GM12801 (cell line): Measurements from ENCODE around the gene FHOD3.

Source experiments
- TF ChIP-seq, protein P1 (sequence below): IDR thresholded peaks from one replicate; pipeline ENCODE4 v1.5.1; 2011; ENCODE audit warnings: control low read depth; ENCODE audit not compliant: insufficient read length; ENCODE audit errors: extremely low read depth

FHOD3 gene

DNA sequence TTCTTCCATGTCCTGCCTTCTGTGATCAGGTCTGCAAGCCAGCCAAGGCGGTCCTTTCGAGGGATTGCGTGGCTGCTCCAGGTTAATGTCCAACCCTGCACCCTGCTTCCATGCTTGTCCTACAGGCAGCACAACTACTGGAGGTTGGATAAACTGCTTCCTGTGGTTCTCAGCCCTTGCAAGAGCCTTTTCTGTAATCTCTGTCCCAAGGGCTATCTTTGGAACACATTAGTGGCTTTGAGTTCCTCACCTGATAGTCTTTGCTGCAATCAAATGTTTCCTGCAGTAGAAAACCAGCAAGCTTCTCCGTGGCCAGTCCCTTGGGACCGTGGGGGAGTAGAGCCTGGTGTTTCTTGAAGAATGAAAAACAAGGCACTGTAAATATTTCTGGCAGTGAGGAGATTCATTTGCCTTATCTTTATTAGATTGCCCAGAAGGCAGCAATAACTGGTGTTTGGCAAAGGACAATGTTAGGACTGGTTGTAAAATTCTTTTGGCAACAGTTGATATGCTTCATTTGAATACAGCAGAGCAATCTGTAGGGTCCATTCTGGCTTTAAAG lies 214.4 kb downstream of the FHOD3 start:
- TF ChIP-seq, protein P1, sequence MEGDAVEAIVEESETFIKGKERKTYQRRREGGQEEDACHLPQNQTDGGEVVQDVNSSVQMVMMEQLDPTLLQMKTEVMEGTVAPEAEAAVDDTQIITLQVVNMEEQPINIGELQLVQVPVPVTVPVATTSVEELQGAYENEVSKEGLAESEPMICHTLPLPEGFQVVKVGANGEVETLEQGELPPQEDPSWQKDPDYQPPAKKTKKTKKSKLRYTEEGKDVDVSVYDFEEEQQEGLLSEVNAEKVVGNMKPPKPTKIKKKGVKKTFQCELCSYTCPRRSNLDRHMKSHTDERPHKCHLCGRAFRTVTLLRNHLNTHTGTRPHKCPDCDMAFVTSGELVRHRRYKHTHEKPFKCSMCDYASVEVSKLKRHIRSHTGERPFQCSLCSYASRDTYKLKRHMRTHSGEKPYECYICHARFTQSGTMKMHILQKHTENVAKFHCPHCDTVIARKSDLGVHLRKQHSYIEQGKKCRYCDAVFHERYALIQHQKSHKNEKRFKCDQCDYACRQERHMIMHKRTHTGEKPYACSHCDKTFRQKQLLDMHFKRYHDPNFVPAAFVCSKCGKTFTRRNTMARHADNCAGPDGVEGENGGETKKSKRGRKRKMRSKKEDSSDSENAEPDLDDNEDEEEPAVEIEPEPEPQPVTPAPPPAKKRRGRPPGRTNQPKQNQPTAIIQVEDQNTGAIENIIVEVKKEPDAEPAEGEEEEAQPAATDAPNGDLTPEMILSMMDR, result no peak

DNA sequence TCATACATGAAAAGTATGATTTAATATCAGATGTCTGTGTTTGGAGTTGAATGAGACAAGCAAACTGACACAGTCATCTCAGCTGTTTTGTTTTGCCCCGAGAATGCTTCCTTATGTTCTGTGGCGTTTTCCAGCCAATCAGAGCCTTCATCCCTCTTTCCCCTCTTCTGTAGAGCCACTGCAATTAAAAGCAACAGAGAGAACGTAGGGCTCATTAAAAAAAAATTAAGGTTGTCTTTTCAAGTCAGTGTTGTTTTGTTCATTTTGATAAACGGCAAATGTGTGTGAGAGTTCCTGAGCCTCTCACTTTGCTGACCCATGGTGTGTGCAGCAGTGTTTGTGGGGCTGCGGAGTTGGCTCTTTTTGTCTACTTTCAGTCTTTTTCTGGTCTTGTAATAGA lies 216.0 kb downstream of the FHOD3 start:
- TF ChIP-seq, protein P1, result no peak

DNA sequence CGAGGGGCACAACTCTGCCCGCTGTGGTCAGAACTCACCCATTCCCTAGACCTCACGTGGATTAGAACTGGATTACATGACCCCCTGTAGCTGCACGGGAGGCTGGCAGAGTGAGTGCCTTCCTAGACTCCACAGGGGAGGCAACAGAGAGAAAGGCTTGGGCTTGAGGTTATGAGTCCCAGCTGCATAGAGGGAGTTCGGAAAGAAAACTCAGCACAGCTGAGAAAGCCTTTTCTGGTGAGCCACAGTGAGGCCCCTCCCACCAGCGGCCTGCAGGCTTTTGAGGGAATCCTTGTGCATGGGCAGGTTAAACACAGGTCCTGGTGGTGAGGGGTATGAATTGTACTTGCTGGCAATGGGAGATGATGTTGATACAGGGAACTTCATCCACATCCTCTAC lies 217.3 kb downstream of the FHOD3 start:
- TF ChIP-seq, protein P1, result no peak

DNA sequence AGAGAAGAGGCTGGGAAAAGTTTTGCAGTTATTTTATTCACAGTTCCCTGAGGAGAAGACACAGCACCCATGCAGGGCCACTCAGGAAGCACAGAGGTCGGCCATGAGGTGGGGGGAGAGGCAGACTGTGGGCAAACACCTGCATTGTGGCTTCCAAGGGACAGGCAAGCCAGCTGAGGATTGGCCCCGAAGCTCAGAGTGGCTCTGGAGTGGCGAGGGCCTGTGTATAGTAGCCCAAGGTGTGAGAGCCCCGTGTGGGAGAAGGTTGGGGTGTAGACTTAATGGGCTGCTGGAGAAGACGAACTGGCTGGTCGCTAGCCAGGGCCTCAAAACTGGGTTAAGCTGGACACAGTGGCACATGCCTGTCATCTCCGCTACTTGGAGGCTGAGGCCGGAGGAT lies 218.7 kb downstream of the FHOD3 start:
- TF ChIP-seq, protein P1, result no peak

DNA sequence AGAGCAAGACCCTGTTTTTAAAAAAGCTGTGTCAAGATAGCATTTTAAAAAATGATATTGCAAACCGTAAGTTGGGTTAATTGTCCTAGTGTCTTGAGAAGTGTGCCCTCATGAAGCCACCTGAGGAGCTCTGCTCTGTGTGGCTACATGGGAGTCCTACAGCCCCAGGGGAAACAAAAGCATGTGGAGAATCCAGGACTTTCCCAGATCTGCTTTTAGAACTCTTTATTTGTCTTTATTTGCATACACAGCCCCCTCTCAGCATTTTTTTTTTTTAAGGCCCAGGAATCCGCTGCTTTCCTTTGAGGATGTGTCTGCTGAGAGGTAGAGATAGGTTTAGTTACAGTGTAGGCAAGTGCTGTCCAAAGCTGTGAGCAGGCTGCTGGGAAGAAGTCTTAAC lies 219.2 kb downstream of the FHOD3 start:
- TF ChIP-seq, protein P1, result no peak

DNA sequence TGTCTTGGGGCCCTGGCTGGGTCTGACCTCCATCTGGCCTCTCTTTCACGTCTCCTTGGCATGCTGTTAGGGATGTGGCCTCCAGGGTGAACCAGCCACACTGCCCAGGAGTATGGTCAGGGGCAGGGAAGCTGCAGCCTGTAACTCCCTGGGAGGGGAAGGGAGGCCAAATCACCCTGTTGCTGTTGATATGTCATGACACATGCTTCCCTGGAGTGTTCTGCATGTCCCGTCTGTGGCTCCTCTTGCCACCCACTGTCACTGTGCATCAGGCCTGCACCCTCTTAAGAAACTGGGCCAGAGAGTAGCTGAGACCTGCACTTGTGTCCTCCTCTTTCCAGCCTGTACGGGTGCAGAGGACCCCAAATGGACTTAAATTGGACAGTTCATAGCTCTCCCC lies 221.3 kb downstream of the FHOD3 start:
- TF ChIP-seq, protein P1, result no peak

DNA sequence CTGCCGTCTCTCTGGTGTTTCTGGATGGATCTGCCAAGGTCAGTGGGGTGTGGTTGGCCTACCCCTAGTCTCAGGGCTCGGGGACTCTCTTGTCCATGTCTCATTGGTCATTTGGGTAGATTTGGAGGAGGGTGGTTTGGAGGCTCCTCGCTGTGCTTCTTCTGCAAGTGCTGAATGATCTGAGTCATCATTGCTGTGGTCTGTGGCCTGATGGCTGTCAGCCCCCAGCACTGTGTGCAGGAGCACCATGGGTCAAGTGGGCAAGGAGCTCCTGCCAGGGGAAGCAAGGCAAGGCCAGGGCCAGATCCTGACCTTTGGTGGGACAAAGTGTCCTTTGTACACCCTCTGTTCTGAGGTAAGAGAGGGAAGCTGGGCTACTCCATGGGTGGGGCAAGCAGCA lies 221.8 kb downstream of the FHOD3 start:
- TF ChIP-seq, protein P1, result no peak
